NCI-H1417 treated with DMSO at 0.1 percent for 48 hours (cell line): ENCODE measurements around the gene NACC2.

Experiments used
- DNase-seq: peaks from one replicate; lab custom pipeline; 2025; lab: John Stamatoyannopoulos, UW

NACC2 gene, protein sequence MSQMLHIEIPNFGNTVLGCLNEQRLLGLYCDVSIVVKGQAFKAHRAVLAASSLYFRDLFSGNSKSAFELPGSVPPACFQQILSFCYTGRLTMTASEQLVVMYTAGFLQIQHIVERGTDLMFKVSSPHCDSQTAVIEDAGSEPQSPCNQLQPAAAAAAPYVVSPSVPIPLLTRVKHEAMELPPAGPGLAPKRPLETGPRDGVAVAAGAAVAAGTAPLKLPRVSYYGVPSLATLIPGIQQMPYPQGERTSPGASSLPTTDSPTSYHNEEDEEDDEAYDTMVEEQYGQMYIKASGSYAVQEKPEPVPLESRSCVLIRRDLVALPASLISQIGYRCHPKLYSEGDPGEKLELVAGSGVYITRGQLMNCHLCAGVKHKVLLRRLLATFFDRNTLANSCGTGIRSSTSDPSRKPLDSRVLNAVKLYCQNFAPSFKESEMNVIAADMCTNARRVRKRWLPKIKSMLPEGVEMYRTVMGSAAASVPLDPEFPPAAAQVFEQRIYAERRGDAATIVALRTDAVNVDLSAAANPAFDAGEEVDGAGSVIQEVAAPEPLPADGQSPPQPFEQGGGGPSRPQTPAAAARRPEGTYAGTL

DNA sequence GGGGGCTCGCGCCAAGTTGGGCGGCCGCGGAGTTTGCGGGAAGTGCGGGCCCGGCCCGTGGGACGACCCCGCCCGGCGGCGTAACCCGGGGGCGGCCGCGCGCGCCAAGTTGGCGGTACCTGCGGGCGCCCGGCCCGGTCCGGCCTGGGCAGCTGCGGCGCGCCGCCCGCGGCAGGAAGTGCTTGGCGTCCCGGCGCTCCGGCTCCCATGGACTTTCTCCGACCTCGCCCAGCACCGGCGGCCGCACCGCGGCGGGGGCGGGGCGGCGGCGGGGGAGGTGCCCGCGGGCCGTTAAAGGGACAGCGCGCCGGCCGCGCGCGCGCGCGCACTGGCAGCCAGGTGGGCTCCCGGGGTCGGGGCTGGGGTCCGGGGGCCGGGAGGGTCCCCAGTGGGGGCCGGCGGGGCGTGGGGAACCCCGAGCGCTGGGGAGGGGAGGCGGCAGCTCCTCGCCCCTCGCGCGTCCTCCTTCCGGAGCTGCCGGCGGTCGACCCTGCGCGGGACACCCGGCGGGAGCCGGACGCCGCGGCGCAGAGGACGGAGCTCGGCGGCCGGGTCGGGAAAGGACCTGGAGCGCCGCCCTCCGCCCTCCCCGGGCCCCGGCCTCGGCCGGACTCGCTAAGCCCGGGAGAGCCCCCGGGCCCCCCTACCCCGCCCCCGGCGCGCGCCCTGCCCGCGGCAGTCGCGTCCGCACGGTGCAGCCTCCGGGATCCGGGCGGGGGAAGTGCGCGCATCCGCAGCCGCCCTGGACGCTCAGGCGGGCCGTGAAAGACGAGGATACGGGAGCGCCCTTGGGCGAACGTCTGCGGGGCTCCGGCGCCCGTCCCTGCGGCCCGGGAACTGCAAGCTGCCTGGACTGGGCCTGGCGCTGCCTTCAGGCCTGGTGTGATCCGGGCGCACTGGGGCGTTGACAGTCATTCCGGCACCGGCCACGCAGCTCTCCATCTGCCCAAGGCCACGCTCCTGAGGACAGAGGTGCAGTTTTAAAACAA lies at the start of gene NACC2:
Gene NACC2 (minus strand): TSS at position 220 of the 989 bp plus-strand sequence. CDS start 44,768 bp downstream, outside the sequence.
- no peak for DNase-seq

DNA sequence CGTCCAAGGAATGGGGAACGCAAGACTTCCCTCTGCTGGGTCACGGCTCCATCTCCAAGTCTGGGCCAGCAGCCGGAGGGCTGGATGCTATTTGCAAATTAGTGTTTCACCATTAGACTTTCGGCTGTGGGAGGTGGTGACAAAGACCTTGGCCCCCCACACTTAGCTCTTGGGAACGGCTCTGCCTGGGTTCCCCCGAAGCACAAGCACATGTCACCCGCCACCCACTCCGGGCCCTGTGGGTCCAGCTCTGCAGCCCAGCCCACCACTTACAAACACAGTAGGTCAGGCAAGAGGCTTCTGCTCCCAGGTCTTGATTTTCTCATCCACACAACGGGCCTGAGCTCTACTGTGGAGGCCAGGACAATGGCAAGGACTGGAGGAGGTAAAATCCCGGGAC lies 49.4 kb upstream of the NACC2 start:
- no peak for DNase-seq

DNA sequence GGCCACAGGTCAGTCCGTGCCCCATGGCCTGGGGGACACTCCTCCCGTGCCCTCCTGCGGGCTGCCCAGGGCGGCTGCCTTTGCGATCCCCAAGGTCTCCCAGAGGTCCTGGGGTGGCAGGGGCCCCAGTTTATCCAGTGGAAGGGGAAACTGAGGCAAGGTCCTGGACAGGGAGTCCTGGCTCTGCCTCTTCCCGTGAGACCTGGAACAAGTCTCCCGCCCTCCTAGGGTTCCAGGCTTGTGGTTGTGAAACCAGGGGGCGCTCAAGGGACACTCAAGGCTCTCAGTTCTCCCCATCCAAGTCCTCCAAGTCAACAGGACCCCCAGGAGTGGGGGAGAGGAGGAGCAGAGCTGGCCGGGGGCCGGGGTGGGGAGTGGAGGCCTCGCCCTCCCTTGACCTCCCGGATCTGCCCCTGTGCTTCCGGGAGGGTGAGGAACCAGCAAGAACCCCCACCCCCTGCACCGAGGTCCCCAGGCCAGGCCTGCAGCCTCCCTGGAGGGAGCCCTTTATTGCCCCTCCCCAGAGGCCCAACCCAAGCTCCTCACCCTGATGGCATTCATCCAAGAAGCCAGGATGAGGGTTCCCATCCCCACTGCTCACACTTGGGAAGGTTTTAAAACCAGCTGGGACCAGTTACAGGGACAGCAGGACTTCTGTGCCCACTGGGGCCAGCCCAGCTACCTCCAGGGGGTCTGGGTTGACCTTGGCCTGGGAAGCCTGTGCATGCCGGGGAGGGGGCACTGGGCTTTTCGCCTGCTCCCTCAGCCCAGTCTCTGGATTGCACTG lies 48.3 kb upstream of the NACC2 start:
- no peak for DNase-seq

DNA sequence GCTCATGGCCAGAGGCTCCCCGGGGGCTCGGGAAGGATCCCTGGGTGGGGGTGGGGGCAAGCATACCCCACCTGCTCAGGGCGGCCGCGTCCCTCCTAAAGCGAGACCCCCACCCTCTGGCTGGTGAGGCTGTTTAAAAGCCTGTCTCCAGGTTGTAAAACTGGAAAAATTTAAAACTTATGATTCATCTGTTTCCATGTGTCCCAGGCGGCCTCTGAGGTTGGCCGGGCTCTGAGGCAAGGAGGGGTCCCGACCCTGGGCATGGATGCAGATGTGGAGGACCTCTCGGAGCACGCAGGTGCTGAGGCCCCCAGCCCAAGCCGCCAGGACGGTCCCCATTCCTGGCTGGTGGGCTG lies 47.7 kb upstream of the NACC2 start:
- no peak for DNase-seq

DNA sequence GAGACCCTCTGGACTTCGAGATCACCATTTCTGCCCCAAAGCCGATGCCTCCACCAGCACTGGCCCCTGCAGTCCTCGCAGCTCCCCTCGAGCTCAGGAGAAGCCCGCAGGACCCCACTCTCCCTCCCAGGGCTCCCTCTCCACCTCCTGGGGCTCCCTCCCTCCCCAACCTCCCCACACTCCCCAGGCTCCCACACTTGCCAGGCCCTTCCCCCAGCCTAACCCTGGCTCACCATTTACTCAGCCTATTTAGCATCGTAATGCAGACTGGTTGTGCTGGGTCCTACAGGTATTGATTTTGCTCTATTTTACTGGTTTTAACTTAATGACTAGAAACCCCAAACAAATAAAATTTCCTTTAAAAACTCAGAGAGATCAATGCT lies 47.3 kb upstream of the NACC2 start:
- DNase-seq: no peak

DNA sequence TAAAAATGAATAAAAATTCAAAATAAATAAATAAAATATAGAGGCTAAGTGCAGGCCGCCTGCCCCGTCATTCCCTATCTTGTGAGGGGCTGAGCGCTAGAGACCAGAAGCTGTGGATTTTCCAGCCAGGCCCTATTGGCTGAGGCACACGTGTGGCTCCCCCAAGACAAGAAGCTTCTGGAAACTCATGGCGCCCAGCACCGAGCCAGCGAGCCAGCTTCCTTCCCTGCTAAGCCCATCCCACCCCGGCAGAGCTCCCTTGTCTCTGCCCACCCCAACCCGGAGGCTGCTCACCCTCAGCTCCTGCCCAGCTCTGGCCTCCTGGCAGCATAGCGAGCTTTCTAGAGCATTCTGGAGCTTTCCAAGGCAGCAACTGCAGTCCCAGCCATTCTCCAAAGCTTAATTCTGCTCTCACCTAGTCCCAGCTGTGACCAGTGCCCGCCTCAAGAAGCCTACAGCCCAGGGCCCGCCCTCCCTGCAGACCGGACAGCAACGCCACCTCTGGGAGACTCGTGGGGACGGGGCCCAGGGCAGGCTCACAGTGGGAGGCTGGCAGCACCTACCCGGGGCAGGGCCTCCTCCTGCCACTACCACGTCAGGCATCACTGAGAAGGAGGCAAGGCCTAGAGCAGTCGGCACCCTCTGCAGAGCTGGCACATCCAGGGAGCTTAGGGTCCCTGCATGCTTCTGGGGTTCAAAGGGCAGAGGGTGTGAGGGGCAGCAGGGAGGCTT lies 46.8 kb upstream of the NACC2 start:
- no peak for DNase-seq

DNA sequence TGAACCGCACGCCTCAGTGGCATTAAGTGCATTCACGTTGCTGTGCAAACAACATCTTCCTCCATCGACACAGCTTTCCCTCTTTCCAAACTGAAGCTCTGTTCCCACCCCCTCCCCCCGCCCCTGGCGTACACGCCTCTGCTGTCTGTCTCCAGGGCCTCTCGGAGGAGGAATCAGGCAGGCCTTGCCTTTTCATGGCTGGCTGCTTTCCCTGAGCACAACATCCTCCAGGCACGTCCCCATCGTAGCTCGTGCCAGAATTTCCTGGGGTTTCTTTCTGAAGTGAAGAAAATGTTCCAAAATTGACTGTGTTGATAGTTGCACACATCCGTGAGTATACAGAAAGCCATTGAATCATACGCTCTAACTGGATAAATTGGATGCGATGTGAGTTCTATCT lies 45.9 kb upstream of the NACC2 start:
- no peak for DNase-seq

DNA sequence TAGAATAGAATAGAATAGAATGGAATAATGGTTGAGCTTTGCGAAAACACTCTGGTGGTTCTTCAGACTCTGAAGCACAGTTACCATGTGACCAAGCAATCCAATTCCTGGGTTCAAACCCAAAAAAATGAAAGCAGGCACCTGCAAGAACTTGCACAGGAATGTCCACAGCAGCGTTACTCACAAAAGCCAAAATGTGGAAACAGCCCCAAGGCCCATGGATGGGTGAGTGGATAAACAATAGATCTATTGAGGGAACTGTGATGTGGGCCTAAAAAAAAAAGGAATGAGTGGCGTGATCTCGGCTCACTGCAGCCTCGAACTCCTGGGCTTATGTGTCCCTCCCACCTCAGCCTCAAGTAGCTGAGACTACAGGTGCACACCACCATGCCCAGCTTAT lies 45.0 kb upstream of the NACC2 start:
- no peak for DNase-seq

DNA sequence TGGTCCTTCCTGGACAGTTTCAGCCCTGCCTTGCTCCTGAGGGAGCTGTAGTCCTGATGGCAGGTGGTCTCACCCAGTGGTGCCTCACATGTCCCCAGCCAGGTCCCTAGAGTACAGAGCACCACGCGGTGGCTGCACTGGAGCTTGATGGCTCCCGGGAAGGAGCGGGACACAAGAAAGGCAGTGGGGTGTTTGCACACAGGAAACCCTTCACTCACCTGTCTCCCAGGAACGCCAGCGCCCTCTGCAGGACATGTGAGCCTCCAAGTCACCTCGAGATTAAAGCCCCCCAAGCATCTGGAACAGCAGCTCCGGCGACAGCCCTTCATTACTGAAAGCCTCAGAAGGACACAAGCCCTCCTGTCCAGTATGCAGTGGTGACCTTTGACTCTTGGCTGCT lies 43.5 kb upstream of the NACC2 start:
- no peak for DNase-seq

DNA sequence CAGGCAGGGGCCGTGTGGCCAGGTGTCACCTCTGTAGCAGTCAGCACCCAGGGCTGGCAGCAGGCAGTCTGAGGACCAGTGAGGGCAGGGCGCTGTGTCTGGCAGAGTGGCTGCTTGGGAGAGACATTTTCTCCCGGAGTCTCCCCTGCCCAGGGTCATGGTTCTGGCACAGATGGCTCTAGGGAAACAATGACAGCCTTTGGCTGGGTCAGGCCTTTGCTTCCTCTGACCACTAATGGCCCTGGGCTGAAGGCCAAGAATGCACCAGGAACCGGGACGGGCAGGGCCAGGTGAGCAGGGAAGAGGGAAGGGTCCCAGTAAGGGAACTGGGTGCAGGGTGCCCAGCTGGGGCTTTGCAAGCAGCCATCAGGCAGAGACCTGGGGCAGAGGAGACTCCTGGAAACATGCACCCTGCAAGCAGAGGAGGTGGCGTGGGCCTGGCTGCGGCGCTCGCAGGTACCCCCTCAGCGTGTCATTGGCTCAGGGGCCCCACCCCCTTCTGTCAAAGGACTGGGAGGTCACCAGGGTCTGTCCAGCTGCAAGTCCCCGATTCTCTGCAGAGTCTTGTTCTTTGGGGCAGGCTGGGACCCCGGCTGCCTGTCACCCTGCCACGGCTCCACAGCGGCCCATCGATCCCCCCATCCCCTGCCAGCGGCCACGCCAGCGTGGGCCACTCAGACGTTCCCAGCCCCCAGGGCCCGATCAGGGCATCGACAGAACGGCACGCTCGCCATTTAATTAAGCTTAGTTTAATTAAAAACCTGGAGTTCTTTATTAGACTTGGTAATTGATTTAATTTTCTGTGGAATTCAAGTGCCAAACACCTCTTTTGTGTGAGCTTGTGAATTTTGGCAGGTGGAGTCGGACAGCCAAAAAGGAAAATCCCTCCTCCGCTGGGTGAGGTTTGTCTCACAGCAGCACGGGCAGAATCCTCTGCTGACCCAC lies 42.5 kb upstream of the NACC2 start:
- DNase-seq: no peak

DNA sequence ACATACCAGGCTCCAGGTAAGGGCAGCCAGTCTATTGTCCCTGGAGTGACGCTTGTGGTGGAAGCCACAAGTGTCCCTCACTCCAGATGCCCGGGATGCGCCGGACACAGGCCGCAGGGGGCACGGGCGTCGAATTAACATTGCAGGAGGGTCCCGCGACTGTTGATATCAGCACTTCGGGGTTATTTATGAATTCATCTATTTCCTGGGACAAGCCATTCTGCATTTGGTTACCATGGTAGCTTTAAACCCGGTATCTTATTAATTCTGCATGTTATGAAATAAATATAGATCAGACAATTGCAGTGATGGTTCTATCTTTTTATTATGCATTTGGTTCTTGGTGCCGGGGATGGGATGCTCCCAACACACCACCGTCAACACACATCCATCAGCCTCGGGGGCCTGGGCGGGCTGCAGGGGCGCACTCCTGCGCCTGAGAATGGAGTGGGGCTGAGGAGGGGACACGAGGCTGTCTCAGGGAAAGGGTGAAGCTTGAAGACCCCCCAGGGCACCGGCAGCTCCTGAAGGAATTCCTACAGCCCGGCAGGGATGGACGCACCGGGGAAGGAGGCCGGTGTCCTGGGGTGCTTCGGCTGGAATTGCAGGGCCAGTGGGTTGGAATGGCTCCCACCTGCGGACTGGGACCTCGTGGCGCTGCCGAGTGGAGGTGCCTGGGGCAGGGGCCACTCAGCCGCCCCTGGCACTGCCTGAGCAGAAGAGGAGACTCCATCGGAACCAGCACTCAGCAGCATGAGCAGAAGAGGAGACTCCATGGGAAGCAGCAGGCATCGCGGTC lies 41.2 kb upstream of the NACC2 start:
- no peak for DNase-seq

DNA sequence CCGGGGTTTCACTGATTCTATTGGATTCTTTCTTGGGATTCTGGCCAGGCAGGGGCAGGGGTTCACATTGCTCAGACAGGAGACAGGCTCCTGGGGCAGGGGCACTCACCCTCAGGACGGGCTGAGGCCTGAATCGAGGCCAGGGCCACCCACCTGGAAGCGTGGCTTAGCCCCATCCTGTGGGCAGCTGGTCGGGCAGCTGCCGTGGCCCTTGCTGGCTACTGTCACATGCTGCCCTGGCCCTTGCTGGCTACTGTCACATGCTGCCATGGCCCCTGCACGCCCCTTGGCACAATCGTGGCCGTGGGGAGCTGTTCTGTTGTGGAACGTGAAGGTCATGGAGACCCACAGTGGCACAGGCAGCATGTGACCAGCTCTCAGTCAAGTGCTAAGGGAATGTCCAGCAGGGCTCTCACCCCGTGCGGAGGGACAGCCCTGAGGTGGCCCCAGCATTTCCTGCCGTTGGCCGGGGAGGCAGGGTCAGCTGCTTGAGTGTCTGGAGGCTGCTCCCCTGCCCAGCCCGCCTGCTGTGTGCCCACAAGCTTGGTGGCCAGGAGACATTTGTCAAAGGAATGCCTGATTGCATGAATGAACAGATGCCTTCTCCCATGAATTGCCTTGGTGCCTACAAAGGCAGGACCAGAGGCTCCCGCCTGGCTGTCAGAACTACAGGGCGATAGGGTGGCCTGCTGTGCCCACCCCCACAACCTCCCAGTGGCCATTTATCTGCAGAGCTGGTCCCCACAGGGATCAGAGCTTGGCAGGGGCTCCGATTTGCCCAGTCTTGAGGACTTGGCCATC lies 40.4 kb upstream of the NACC2 start:
- DNase-seq: no peak

DNA sequence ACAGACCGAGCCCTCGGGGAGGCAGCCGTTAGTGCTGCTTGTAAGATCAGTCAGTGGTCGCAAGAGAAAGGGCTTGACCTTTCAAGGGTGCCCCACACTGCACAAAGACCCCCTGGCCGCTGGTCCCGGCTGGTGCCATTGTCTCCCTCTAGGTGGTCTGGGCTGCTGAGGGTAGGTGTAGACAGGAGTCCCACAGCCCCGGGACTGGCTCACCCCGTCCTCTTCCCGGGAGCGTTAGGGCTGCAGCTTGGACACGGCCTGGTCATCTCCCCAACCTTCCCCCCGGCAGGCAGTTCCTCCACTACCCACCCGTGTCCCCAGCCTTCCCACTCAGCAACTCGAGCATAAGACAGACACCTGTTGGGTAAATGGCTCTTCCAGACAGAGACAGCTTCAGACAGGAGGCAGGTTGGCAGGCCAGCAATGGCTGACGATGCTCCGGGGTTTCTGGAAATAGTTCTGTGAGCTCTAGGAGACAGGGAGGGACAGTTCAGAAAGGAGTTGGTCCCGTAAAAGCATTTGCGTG lies 38.9 kb upstream of the NACC2 start:
- DNase-seq: no peak

DNA sequence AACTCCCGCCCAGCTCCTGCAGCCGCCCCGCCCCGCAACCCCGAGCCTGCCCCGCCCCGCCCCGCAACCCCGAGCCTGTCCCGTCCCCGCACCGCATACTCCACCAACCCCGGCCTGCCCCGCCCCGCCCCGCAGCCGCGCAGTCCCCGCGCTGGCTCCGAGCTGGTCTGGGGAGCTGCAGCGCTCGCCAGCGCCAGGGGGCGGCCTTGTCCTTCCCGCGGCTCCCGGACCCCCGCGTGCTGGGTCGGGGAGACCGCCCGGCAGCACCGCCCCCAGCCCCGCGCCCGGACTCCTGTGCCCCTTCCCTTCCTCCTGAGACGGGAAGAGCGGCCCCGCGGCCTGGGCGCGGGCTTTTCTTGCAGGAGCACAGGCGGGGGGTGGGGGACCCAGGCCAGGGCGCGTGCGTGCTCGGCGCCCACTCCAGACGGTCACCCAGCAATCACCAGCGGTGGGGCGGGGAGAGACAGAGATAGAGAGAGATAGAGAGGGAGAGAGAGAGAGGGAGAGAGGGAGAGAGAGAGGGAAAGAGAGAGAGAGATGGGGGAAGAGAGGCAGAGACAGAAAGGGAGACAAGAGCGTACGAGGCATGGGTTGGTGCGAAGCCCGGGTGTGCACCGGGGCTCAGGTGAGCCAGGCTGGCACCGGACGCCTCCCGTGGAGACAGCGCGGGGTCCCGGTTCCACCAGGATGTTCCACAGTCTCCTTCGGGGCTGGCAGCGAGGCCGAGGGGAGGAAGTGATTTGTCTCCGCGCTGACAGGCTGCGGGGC lies 38.3 kb upstream of the NACC2 start:
- no peak for DNase-seq

DNA sequence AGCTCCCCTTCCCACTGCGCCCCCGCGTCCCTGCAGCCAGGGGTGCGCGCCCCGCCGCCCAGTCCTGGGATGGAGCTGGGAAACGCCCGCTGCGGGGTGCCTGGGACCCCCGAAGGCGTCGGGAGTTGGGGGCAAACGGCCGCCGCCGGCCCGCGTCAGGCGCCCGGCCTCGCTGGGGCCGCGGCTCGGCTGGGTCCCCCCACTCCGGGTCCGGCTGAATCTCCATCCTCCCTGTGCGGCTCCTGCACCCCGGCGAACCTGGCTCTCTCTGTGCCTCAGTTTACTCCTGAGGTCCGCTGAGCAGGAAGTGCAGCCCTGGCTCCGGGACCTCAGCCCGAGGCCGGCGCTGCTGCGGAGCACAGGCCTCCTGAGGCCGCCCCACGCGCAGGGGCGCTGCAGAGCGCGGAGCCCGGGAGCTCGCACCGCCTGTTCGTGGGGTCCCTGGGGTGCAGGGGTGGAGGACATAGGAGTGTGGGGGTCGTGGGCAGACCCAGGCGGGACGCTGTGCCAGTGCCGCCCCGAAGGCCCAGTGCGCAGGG lies 37.5 kb upstream of the NACC2 start:
- no peak for DNase-seq

DNA sequence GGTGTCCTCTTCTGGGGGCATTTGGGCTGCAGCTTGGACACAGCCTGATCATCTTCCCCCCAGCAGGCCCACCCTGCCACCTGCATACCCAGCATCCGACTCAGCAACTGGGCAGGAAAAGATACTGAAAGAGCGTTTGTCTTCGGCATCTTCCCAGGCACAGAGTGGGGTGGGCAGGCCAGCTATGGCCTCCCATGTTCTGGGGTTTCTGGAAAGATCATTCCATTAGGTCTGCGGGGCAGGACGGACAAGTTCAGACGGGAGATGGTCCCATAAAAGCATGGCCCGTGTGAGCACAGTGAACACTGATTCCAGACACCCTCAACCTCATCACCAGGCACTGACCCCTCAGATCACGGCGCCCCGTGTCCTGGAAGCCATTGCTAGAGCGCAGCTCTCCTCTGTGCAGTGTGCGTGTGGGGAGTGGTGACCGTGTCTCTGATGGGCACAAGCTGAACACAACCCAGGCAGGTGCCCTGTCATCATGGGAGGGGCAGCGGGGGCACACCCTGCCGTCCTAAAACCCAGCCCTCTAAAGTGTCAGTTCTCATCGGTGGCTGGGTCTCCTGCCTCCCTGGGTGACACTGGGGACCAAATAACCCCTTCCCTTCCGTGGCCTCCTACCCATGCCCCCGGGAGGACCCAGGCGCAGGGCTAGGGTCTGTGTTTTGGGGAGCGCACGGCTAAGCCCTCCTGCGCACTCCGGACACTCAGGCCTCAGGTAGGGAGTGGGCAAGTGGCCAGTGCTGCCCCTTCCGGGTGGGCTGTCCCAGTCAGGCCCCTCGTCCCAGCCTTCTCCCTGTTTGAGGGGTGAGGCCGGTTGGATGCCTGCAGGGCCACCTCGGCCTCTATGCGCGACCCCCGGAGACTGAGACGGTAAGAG lies 36.8 kb upstream of the NACC2 start:
- DNase-seq: no peak
